Measurements from ENCODE around the gene PGS1.

Gene PGS1

DNA sequence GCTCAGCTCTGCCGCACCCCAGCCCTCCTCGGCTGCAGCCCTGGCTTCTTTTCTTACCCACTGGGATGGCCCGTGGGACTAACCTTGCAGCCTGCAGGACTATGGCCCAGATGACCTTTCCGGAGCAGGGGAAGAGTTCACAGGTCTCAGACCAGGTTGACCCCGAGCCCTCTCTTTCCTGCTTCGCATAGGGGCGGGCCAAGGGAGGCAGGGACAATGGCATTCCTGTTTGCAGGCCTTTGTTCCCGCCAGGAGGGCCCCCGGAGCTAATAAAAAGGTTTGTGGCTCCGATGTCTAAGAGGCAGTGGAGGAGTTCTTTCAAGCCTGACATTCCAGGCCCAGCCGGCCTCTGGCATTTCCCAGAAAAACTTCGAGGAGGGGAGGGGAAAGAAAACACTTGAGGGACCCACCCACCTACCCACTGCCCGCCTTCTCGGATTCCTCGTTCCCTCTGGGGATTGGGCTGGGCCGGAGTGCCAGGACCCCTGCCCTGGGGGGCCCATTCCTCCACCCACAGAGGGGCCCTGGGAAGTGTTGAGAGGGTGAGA is 12.8 kb upstream of the PGS1 start:
- TF ChIP-seq CTCF (IDR thresholded peaks at IDR 0.05; ENCODE audit: low read depth, low read length, missing control alignments) = no peak
- no peak for DNase-seq (ENCODE audit: extremely low read depth, low read depth)
- no peak overlapping the region for H3K4me3 ChIP-seq (replicated peaks; ENCODE audit: low read depth, low read length)

GRCh38 chr17:78366109-78366848 is 12.2 kb upstream of the PGS1 start:
- no peak for DNase-seq (ENCODE audit: extremely low read depth, low read depth)
- TF ChIP-seq CTCF (IDR thresholded peaks at IDR 0.05; ENCODE audit: low read depth, low read length, missing control alignments) = no peak

GRCh38 chr17:78367193-78367592 is 11.3 kb upstream of the PGS1 start:
- TF ChIP-seq CTCF (IDR thresholded peaks at IDR 0.05; ENCODE audit: low read depth, low read length, missing control alignments) = no peak
- no peak overlapping the region for H3K4me3 ChIP-seq (replicated peaks; ENCODE audit: low read depth, low read length)
- no peak for DNase-seq (ENCODE audit: extremely low read depth, low read depth)

More at GRCh38 chr17:78366109-78366848, 12.2 kb upstream of the PGS1 start:
- no peak overlapping the region for H3K4me3 ChIP-seq (replicated peaks; ENCODE audit: low read depth, low read length)

GRCh38 chr17:78368348-78368747 is 10.1 kb upstream of the PGS1 start:
- no peak for TF ChIP-seq CTCF (IDR thresholded peaks at IDR 0.05; ENCODE audit: low read depth, low read length, missing control alignments)
- DNase-seq (ENCODE audit: extremely low read depth, low read depth) = no peak
- H3K4me3 ChIP-seq (replicated peaks; ENCODE audit: low read depth, low read length) = no peak overlapping the region

DNA sequence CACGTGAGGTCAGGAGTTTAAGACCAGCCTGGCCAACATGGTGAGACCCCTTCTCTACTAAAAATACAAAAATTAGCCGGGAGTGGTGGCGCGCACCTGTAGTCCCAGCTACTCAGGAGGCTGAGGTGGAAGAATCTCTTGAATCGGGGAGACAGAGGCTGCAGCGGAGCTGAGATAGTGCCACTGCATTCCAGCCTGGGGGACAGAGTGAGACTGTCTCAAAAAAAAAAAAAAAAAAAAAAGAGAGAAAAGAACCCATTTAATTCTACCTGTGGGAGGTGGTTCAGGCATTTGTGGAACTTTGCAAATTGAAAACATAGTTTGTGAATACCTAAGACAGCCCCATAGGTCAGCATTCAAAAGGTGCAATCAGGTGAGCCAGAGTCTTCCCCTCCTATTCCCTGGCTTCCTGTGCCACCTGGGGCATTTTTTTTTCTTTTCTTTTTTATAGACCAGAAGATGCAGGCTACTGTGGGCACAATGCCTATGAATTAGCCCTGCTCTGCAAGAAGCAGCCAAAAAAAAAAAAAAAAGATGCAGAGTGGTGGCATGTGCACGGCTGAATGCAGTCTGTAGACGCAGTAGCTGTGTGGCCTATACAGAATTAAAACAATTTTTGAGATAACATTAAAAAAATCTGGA is 9.5 kb upstream of the PGS1 start:
- H3K4me3 ChIP-seq (replicated peaks; ENCODE audit: low read depth, low read length) = no peak overlapping the region
- no peak for TF ChIP-seq CTCF (IDR thresholded peaks at IDR 0.05; ENCODE audit: low read depth, low read length, missing control alignments)
- no peak for DNase-seq (ENCODE audit: extremely low read depth, low read depth)

DNA sequence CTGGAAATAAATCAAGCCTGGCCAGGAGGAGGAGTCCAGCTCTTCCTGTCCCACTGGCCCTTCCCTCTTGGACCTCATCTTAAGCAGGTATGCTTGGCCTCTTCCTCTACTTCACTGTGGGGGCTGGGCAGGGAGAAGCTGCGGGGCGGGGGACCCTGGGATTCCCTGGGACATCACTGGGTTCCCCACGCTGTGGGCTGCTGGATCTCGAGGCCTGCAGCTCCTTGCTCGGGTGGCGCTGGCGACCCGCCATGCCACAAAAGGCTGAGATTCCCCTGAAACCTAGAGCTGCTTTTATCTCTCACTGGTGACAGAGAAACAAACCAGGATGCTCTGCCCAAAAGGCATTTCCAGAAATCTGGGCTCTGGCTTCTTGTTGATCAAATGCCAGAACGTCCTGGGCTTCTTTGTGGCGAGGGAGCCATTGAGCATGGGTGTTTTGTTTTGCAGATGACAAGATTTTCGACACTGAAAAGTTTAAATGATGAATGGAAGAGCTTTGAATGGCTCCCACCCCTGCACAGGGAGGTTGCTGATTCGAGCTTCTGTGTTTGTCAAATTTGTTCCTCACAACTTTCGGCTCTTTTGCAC is 8.6 kb upstream of the PGS1 start:
- TF ChIP-seq CTCF (IDR thresholded peaks at IDR 0.05; ENCODE audit: low read depth, low read length, missing control alignments) = no peak
- no peak overlapping the region for H3K4me3 ChIP-seq (replicated peaks; ENCODE audit: low read depth, low read length)
- no peak for DNase-seq (ENCODE audit: extremely low read depth, low read depth)
